GM18873 (cell line): Measurements from ENCODE around the gene BARHL2.

Experiments
- ATAC-seq: cut with Tn5 transposase; IDR thresholded peaks from one replicate; pipeline ENCODE4 v1.9.1; 2021; ENCODE audit warnings: mild to moderate bottlenecking, moderate library complexity, moderate number of reproducible peaks; ENCODE audit not compliant: unreplicated experiment, low FRiP score

The BARHL2 gene

GRCh38 chr1:90712153-90712856, 4.8 kb downstream of the BARHL2 start:
- no peak for ATAC-seq

DNA sequence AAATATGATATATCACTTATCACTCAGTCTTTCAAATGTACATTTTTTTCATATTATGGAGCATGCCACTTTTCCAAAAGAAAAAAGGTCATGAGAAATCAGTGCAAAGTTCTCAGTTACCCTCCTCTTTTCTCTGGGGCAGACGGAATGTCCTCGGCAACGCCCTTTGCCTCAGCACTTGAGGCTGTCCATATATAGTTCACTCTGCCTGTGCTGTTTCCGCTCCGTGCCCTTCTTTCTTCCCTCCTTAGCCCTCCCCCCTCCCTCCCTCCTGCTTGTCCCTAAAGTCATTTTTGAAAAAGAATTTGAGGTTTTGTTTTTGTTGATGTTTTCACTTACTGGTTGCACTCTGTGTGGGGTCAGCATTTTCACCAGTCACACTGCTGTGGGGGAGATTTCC, 5.4 kb downstream of the BARHL2 start:
- ATAC-seq, result no peak

DNA sequence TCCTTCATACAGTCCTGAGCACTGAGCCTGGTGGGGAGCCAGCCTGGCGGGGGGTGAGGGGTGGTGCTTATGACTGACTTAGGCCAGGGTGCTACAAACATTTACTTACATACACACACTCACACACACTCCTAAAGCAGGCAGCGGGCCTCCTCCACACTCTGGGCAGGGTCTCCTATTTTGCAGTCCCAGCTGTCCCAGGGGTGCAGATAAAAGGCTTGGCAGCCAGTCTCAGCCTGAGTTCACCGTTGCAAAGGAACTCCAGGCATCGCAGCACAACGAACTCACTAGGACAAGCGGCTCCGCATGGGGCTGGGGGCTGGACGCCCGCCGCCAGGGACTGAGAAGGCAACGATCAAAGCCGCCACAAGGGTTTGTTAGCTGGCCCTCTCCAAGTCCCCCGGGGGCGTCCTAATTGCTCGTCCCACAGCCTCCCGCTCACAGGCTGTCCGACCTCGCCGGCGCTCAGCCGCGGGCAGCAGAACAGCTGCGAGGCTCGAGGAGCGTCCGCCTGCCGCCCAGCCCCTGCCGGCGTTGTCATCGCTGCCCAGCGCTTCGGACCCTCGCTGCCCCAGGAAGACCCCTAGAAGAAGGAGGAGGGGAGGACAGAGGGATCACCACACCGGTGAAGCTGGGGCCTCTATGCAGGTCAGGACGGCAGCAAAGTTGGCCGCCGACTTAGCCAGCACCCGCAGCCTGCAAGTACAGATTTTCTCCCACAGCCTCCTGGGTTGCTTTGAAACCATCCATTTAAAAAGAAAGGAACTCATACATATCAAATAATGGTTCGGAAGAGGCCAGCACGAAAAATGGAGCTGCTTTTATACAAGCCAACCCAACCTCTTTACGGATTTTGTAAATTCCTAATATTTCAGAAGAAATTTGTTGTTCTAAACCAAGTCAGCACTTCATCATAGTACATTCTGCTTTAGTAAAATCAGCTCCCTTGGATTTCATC, 6.2 kb downstream of the BARHL2 start:
- no peak for ATAC-seq

GRCh38 chr1:90709535-90709934, 7.6 kb downstream of the BARHL2 start:
- ATAC-seq, result no peak

DNA sequence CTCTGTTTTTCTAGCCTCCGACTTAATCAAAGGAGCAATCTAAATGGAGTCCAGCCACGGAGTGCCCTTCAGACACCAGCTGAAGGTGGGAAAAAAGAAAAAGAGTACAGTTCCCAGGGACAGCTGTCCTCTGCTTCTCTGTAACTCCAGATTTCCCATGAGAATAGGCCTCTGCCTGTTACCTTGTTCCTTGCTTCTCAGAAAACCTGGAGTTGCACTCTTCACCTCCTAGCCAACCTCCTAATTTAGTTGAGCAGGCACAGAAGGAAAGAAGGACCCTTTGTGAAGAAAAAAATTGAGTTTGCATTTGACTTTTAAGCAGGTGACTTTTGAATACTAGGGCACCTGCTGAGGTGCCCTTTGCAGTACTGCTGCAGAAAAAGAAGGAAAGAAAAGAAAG, 8.3 kb downstream of the BARHL2 start:
- ATAC-seq, result no peak

- no peak for ATAC-seq
Observed at GRCh38 chr1:90708236-90708786, 8.8 kb downstream of the BARHL2 start.

- no peak for ATAC-seq
Observed at GRCh38 chr1:90707363-90707710, 9.8 kb downstream of the BARHL2 start.

- no peak for ATAC-seq
Observed at GRCh38 chr1:90706437-90707362, 10.4 kb downstream of the BARHL2 start.

DNA sequence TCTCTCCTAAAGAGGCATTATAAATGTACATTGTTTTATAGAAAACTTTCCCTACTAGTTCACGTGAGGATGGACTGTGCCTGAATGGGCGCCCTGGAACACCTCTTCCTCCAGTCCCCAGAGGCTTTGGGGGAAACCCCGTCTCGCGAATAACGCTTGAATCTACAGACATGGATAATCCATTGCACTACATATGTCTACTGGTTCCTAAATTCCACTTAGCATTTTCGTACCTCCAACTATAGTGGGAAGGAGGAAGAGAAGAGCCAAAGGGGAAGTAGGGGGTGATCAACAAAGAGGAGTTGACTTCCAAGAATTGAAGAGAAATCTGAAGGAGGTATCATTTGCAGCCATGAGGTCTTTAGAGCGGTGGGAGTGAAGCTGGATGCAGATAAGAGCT, 11.1 kb downstream of the BARHL2 start:
- ATAC-seq, result no peak

DNA sequence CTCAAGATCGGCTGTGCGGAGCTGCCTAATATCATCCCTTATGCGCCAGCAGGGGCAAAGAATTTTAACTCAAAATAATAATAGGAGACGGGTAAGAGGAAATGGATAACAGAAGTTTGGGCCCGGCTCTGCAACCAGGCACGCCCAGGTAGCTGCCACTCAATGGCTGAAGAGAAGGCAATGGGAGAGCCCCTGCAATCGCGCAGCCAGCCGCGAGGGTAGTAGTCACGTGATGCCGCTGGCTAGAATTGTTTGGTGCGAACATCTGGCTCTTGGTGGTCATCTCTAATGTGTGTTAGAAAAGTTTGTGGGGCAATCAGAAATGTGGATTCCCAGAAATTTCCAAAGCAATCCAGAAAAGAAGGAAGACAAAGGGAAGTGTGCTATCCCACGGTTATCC, 12.3 kb downstream of the BARHL2 start:
- ATAC-seq, result no peak

GRCh38 chr1:90694846-90695245, 22.3 kb downstream of the BARHL2 start:
- ATAC-seq, result no peak

DNA sequence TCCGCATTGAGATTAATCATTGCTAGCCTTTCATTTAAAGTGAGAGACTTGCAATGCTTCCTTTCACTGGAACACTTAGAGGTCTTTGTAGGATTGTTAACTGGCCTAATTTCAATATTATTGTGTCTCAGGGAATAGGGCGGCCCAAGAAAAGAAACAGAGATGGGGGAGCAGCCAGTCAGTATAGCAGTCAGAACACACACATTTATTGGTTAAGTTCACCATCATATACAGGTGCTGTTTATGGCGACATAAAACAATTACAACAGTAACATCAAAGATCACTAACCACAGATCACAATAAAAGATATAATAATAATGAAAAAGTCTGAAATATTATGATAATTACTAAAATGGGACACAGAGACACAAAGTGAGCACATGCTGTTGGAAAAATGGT, 29.4 kb downstream of the BARHL2 start:
- ATAC-seq, result no peak

DNA sequence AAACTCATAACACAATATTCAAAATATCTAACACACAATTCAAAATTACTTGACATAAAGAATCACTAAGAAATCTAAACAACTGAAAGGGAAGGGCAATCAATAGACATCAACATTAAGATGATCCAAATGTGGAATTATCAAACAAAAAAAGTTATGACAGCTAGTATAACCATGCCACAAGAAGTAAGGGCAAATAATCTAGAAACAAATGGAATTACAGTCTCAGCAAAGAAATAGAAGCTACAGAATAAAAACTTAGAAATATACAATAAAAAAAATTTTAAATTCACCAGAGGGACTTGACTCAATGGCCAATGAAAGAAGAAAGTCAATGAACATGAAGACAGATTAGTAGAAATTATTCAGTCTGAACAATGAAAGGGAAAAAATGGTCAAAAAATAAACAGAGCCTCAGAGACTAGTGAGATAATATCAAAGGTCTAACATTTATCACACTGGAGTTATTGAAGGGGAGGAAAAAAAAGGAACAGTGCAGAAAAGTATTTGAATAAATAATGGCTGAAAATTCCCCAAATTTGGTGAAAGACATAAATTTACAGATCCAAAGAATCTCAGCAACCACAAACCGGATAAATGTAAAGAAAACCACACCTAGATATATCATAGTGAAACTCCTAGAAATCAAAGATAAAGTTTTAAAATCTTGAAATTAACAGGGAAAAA, 41.8 kb downstream of the BARHL2 start:
- ATAC-seq, result no peak

DNA sequence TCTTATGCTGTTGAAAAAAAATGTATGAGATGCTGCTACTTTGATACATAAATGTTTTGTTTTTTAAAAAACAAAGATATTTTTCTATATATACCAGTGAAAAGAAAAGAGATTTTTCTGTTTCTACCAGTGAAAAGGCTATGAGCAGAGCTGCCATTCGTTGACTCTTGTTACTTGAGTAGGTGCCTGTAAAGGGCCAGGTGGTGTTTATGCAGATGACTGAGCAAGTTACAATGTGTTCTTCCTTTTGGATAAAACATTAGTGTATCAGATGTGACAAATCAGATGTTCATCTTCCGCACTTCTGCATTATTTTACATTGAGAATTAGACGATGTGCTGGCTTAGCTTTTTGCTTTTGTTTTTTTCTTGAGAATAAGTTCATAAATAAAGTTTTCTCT, 45.4 kb downstream of the BARHL2 start:
- no peak for ATAC-seq

GRCh38 chr1:90671251-90671650, 45.9 kb downstream of the BARHL2 start:
- no peak for ATAC-seq
